Cardiac muscle cell (in vitro differentiated cells and primary cell): ENCODE data around the gene MTFR1L. TPM values are rescaled to one million over a fixed set of nuclear protein-coding genes. Genes with fewer than 3 reads are reported as not detected.
A peak's percentile ranks its signal among the peaks of the same experiment; 100 is the strongest.

Experiments
- DNase-seq, 2 donors: peaks; one replicate each; pipeline versions ENCODE4 v3.0.0 to v3.0.0-alpha.2; 2010 to 2017; ENCODE audit warnings: low read depth in 1 of 2, low spot score in 1 of 2
- H3K27ac ChIP-seq: fragments of 200-600 bp; sonication (generic); 2 replicates; pipeline ENCODE4 v1.5.1; 2016
- H3K27me3 ChIP-seq: fragments of 200-600 bp; sonication (generic); 2 replicates; pipeline ENCODE4 v1.6.0; 2016; ENCODE audit warnings: control low read depth
- H3K36me3 ChIP-seq: fragments of 200-600 bp; sonication (generic); 2 replicates; pipeline ENCODE4 v1.5.1; 2016; ENCODE audit warnings: control low read depth
- H3K4me1 ChIP-seq: fragments of 200-600 bp; sonication (generic); 2 replicates; pipeline ENCODE4 v1.8.1; 2017; ENCODE audit warnings: low read depth, mild to moderate bottlenecking, mixed run types
- H3K4me3 ChIP-seq: fragments of 200-600 bp; sonication (generic); 2 replicates; pipeline ENCODE4 v1.5.1; 2016; ENCODE audit warnings: mild to moderate bottlenecking
- H3K9me3 ChIP-seq: fragments of 200-600 bp; sonication (generic); 2 replicates; pipeline ENCODE4 v1.5.1; 2017; ENCODE audit warnings: low read depth, mild to moderate bottlenecking, control low read depth
- CTCF ChIP-seq: IDR thresholded peaks from 2 replicates; pipeline ENCODE4 v1.5.1; 2012; ENCODE audit warnings: low read depth, mild to moderate bottlenecking, low read length
- polyA plus RNA-seq: library from polyadenylated mRNA; unstranded; fragments of >200 nt; fragmentation: Nextera tagmentation; extraction: Ambion mirVana; gene quantifications from 2 replicates; pipeline ENCODE4 v1.2.1, GENCODE V29; 2016
- total RNA-seq: library from RNA; depleted of rRNA; stranded (reverse); fragments of >200 nt; gene quantifications from 2 replicates; pipeline ENCODE4 v1.2.3, GENCODE V29; 2016

The MTFR1L gene
- total and polyA plus RNA-seq, 2 experiments from 2014 or later = 158 to 266 TPM

- no peak for DNase-seq
- TF ChIP-seq CTCF = no peak
- Histone ChIP-seq H3K36me3 (no peaks in the 10 kb centered on the region), H3K4me1 (peaks cover 24% of the 10 kb centered on the region), H3K4me3 (no peak overlapping the region), H3K27ac (no peak overlapping the region), H3K9me3 (no peaks in the 10 kb centered on the region), H3K27me3 (no peaks in the 10 kb centered on the region)
Observed at GRCh38 chr1:25878690-25879089, 58.9 kb downstream of the MTFR1L start.

- Histone ChIP-seq H3K4me1 (peaks cover 19% of the 10 kb centered on the region), H3K4me3 (no peak overlapping the region), H3K36me3 (no peaks in the 10 kb centered on the region), H3K27ac (no peak overlapping the region), H3K9me3 (no peaks in the 10 kb centered on the region), H3K27me3 (no peaks in the 10 kb centered on the region)
- TF ChIP-seq CTCF = no peak
- peak in 1 of 2 donors; percentile 82 for DNase-seq
Observed at GRCh38 chr1:25879675-25880074, 59.9 kb downstream of the MTFR1L start.

GRCh38 chr1:25880518-25880917 is 60.8 kb downstream of the MTFR1L start:
- no peak for DNase-seq
- no peak overlapping the region for H3K4me3 ChIP-seq
- no peak for TF ChIP-seq CTCF

DNA sequence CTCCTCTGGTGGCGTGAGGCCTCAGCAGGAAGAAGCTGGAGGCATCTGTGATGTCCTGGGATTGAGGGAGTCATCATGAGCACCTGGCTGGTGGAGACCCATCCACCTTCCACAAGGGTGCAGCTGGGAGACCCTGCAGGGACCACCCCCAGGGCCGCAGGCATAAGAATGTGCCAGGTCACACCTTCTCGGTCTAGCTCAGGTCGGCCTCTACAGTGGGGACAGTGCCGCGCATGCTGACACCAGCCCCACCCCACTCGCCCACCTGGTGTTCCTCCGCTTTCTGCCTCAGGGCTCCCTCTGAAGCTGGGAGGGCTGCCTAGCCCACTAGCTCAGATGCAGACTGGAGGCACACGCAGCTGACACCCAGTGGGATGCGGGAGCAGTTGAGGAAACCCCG is 61.5 kb downstream of the MTFR1L start:
- no peak for DNase-seq

More at GRCh38 chr1:25880518-25880917, 60.8 kb downstream of the MTFR1L start:
- Histone ChIP-seq H3K27me3 (no peaks in the 10 kb centered on the region), H3K27ac (no peak overlapping the region), H3K36me3 (no peaks in the 10 kb centered on the region), H3K9me3 (no peaks in the 10 kb centered on the region), H3K4me1 (peaks cover 15% of the 10 kb centered on the region)

More for the DNA sequence above, 61.5 kb downstream of the MTFR1L start:
- TF ChIP-seq CTCF = no peak
- no peaks in the 10 kb centered on the region for H3K36me3 ChIP-seq
- H3K27ac ChIP-seq = no peak overlapping the region
- H3K4me3 ChIP-seq = no peak overlapping the region
- H3K9me3 ChIP-seq = no peaks in the 10 kb centered on the region
- H3K4me1 ChIP-seq = peaks cover 10% of the 10 kb centered on the region
- no peaks in the 10 kb centered on the region for H3K27me3 ChIP-seq

Other genes with a start within 250 kb of the MTFR1L start
- 85.7 and 118 TPM in 2 replicates for gene MAN1C1, start 203.2 kb upstream of the MTFR1L start, total RNA-seq
- 88.8 and 130 TPM in 2 replicates for gene MAN1C1, start 203.2 kb upstream of the MTFR1L start, polyA plus RNA-seq
- gene SELENON, start 19.8 kb upstream of the MTFR1L start, total RNA-seq = 97.3 and 123 TPM in 2 replicates
- gene SELENON, start 19.8 kb upstream of the MTFR1L start, polyA plus RNA-seq = 111 and 130 TPM in 2 replicates
- gene AUNIP, start 39.5 kb downstream of the MTFR1L start, total RNA-seq = 3.0 and 4.4 TPM in 2 replicates
- 4.9 and 5.6 TPM in 2 replicates for gene AUNIP, start 39.5 kb downstream of the MTFR1L start, polyA plus RNA-seq
- 10.7 and 12.5 TPM in 2 replicates for gene PAQR7, start 55.8 kb downstream of the MTFR1L start, total RNA-seq
- 2.1 and 3.1 TPM in 2 replicates for gene PAQR7, start 55.8 kb downstream of the MTFR1L start, polyA plus RNA-seq
- 225 and 572 TPM in 2 replicates for gene STMN1, start 86.5 kb downstream of the MTFR1L start, total RNA-seq
- gene STMN1, start 86.5 kb downstream of the MTFR1L start, polyA plus RNA-seq = 943 and 1,052 TPM in 2 replicates
- 8.3 and 10.9 TPM in 2 replicates for gene PAFAH2, start 178.1 kb downstream of the MTFR1L start, total RNA-seq
- 11.1 and 11.2 TPM in 2 replicates for gene PAFAH2, start 178.1 kb downstream of the MTFR1L start, polyA plus RNA-seq
- 7.0 and 10.1 TPM in 2 replicates for gene EXTL1, start 201.8 kb downstream of the MTFR1L start, total RNA-seq
- gene EXTL1, start 201.8 kb downstream of the MTFR1L start, polyA plus RNA-seq = 8.6 and 10.0 TPM in 2 replicates
- 1.3 and 1.5 TPM in 2 replicates for gene SLC30A2, start 226.2 kb downstream of the MTFR1L start, total RNA-seq
- gene SLC30A2, start 226.2 kb downstream of the MTFR1L start, polyA plus RNA-seq = 0.16 and 1.8 TPM in 2 replicates
- gene TRIM63, start 247.7 kb downstream of the MTFR1L start, total RNA-seq = 29.4 and 39.6 TPM in 2 replicates
- 25.8 and 32.8 TPM in 2 replicates for gene TRIM63, start 247.7 kb downstream of the MTFR1L start, polyA plus RNA-seq